C4-2B (cell line): ENCODE results near the gene DZIP1L.

Source experiments
- H3K27ac ChIP-seq: fragments of 450-650 bp; 2 replicates; pipeline ENCODE4 v1.5.1; 2017
- ZFX ChIP-seq: fragments of 450-650 bp; IDR thresholded peaks from 2 replicates; pipeline ENCODE4 v1.6.1; 2017
- TF ChIP-seq, protein P1 (sequence below): fragments of 450-650 bp; conservative IDR thresholded peaks from 2 replicates; pipeline ENCODE4 v1.5.1; 2017; ENCODE audit warnings: mild to moderate bottlenecking

DZIP1L gene

DNA sequence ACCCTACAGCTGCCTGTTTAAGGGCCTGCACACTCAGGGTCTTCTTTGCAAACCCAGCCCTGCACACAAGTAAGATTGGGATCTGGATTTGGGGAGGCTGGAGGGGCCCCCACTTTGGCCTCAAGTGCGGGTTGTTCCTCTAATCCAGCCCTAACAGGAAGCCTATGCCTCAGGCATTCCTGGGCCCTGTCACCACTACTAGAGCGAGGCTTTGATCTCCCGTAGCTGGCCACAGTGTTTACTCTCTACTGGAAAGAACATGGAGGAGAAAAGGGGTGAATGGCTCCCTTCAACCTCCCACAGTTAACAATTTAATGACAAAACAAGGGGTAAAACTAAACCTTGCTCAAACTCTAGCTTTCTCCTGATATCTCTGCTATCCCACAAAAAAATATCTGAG is 48.4 kb downstream of the DZIP1L start:
- TF ChIP-seq ZFX, result no peak
- TF ChIP-seq, protein P1, sequence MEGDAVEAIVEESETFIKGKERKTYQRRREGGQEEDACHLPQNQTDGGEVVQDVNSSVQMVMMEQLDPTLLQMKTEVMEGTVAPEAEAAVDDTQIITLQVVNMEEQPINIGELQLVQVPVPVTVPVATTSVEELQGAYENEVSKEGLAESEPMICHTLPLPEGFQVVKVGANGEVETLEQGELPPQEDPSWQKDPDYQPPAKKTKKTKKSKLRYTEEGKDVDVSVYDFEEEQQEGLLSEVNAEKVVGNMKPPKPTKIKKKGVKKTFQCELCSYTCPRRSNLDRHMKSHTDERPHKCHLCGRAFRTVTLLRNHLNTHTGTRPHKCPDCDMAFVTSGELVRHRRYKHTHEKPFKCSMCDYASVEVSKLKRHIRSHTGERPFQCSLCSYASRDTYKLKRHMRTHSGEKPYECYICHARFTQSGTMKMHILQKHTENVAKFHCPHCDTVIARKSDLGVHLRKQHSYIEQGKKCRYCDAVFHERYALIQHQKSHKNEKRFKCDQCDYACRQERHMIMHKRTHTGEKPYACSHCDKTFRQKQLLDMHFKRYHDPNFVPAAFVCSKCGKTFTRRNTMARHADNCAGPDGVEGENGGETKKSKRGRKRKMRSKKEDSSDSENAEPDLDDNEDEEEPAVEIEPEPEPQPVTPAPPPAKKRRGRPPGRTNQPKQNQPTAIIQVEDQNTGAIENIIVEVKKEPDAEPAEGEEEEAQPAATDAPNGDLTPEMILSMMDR, result no peak

GRCh38 chr3:138066383-138066782 is 49.0 kb downstream of the DZIP1L start:
- TF ChIP-seq ZFX, result no peak
- TF ChIP-seq, protein P1, result no peak
- no peak overlapping the region for H3K27ac ChIP-seq

More for the DNA sequence above, 48.4 kb downstream of the DZIP1L start:
- no peak overlapping the region for H3K27ac ChIP-seq

DNA sequence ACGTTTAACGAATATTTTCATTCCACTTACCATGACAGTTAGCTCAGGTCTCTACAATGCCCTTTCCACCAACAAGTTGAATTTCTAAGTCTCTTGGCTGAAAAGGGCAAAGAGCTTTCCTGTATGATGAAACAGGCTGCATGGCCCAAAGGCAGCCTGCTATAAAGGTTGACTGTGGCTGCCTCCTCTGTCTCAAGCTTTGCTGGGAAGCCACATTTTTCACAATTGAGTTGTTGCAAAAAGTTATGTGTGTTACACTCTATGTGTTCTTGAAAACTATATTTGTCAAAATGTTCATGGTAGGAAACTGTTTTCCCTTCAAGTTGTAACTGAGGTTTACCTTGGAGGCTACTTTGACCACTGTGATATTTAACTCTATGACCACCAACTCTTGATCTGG is 49.5 kb downstream of the DZIP1L start:
- TF ChIP-seq ZFX, result no peak
- TF ChIP-seq, protein P1, result no peak
- H3K27ac ChIP-seq, result no peak overlapping the region

DNA sequence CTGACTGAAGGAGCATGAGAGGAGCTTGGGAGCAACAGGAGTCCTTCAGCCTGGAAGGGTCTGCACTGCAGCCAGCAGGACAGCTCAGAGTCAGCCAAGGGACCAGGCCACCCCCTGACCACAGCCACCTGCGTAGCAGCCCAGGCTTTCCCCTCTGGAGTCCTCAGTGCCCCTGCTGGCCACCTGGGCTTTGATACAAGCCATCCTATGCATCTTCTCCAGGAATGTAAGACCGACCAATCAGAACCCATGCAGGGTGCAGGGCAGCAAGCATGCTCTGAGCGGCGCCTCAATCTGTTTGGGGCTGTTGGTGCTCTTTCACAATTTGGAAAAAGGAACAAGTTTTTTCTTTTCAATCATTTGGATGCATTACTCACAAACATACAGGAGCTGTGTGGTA is 52.0 kb downstream of the DZIP1L start:
- no peak overlapping the region for H3K27ac ChIP-seq
- TF ChIP-seq, protein P1, result no peak
- TF ChIP-seq ZFX, result no peak

- TF ChIP-seq, protein P1, result no peak
- TF ChIP-seq ZFX, result no peak
- no peak overlapping the region for H3K27ac ChIP-seq
Observed at GRCh38 chr3:138062626-138063025, 52.8 kb downstream of the DZIP1L start.

DNA sequence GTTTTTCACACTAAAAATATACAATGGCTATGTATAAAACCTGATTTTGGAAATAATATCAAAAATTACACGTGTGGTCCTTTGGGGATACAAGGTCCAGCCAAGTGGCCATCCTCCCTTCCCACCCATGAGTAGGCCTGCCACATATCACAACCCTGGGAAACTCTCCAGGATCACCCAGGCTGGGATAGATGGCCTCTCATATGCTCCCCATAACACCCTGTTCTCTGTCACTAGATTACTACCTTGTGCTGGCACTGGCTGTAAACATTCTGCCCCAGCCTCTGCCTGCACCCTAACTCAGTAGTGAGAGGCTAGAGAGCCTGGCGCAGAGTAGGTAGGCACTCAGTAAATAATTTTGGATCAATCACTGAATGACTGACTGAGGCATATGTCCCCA is 53.4 kb downstream of the DZIP1L start:
- no peak overlapping the region for H3K27ac ChIP-seq
- TF ChIP-seq, protein P1, result no peak
- no peak for TF ChIP-seq ZFX

DNA sequence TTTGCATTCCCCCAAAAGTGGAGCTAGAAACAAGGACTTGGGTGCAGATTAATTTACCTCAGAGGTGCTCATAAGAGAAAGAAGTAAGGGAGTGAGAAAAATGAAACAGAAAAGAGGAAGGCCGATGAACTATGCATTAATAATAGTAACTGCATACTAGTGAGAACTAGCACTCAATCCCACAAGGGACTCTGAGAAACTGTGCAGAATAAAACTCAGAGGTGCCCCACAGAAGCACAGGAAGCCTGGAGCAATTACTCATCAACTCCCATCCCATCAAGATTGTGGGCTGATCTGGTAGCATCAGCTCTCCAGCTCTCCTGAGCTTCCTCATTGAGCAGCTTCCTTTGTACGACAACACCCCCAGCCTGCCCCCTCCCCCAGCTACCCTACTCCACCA is 54.6 kb downstream of the DZIP1L start:
- H3K27ac ChIP-seq, result no peak overlapping the region
- TF ChIP-seq ZFX, result no peak
- TF ChIP-seq, protein P1, result no peak
